Activated naive CD4-positive, alpha-beta T cell treated with anti-CD3 and anti-CD28 coated beads, Interleukin-2, amount 50 U/mL, for 24 hours (primary cell): Measurements from ENCODE around the gene LCA5.
"Not testable (repeated sequence)": the region's sequence is repeated elsewhere in the genome, so short reads cannot be mapped to it uniquely, and the experiment has no call there.

Experiments used
- H3K27ac Mint-ChIP-seq: one replicate; pipeline ENCODE4 v1.8.0; 2021; ENCODE audit warnings: mild to moderate bottlenecking, mixed read lengths
- H3K27me3 Mint-ChIP-seq: one replicate; pipeline ENCODE4 v1.8.0; 2021; ENCODE audit warnings: mixed read lengths
- H3K36me3 Mint-ChIP-seq: one replicate; pipeline ENCODE4 v1.8.0; 2021; ENCODE audit warnings: mixed read lengths
- H3K4me1 Mint-ChIP-seq: one replicate; pipeline ENCODE4 v1.8.0; 2021; ENCODE audit warnings: mixed read lengths
- H3K4me3 Mint-ChIP-seq: one replicate; pipeline ENCODE4 v1.8.0; 2021; ENCODE audit warnings: mild to moderate bottlenecking, mixed read lengths
- H3K9me3 Mint-ChIP-seq: one replicate; pipeline ENCODE4 v1.8.0; 2021; ENCODE audit warnings: mixed read lengths

The LCA5 gene

GRCh38 chr6:79455446-79455845 lies 81.8 kb downstream of the LCA5 start:
- no peaks in the 10 kb centered on the region for H3K9me3 Mint-ChIP-seq
- H3K27ac Mint-ChIP-seq, result no peak overlapping the region
- peaks cover 3% of the 10 kb centered on the region for H3K27me3 Mint-ChIP-seq
- no peaks in the 10 kb centered on the region for H3K4me1 Mint-ChIP-seq
- no peak overlapping the region for H3K4me3 Mint-ChIP-seq
- H3K36me3 Mint-ChIP-seq, result no peaks in the 10 kb centered on the region

GRCh38 chr6:79453558-79454042 lies 83.6 kb downstream of the LCA5 start:
- Mint-ChIP-seq H3K9me3 (no peaks in the 10 kb centered on the region), H3K27me3 (no peaks in the 10 kb centered on the region), H3K4me1 (no peaks in the 10 kb centered on the region), H3K36me3 (no peaks in the 10 kb centered on the region), H3K27ac (no peak overlapping the region), H3K4me3 (no peak overlapping the region)

DNA sequence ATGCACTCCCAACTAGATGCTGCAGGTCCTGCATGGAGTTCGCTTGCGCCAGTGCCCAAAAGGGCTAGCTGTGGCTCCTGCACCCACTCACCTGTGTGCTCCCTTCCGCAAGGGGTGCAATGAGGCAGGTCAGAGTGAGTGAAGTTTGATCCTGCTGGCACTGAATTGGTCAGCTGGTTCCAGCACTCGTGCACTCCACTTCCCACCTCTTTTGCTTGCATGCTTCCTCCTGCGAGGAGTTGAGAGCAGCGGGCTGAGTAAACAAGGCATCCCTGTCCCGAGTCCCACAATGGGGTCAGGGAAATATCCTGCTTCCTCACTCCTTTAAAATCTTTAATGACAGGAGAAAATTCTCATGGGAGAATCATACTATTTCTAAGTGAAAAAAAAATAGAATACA lies 86.2 kb downstream of the LCA5 start:
- Mint-ChIP-seq H3K4me1 (no peaks in the 10 kb centered on the region), H3K9me3 (no peaks in the 10 kb centered on the region), H3K36me3 (no peaks in the 10 kb centered on the region), H3K27ac (no peak overlapping the region), H3K4me3 (no peak overlapping the region), H3K27me3 (no peaks in the 10 kb centered on the region)

DNA sequence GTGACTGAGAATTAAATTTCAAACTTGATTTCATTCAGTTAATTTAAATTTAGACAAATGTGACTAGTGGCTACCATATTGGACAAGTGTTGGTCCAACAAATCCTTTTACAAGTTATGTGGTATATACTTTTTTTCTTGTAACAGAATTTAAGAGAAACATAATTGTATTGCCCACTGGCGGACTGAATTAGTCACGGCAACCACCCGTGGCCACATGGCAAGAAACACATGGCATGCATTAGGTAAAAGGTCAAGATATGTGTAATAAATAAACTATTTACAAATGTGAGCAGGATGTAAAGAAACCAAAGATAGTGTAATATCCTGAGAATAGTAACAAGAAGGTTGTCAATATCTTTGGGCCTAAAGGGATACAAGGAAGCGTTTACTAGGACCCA lies 91.2 kb downstream of the LCA5 start:
- Mint-ChIP-seq H3K36me3 (no peaks in the 10 kb centered on the region), H3K4me3 (no peak overlapping the region), H3K9me3 (peaks cover 8% of the 10 kb centered on the region), H3K4me1 (no peaks in the 10 kb centered on the region), H3K27ac (no peak overlapping the region), H3K27me3 (peaks cover 5% of the 10 kb centered on the region)

- not testable (repeated sequence) for H3K4me3 Mint-ChIP-seq, H3K36me3 Mint-ChIP-seq, H3K4me1 Mint-ChIP-seq, H3K27me3 Mint-ChIP-seq, H3K27ac Mint-ChIP-seq, H3K9me3 Mint-ChIP-seq
Measured at GRCh38 chr6:79443876-79444275, 93.4 kb downstream of the LCA5 start.

GRCh38 chr6:79441192-79441591 lies 96.0 kb downstream of the LCA5 start:
- Mint-ChIP-seq H3K4me1 (no peaks in the 10 kb centered on the region), H3K4me3 (no peak overlapping the region), H3K27me3 (peaks cover 7% of the 10 kb centered on the region), H3K36me3 (no peaks in the 10 kb centered on the region), H3K9me3 (peaks cover 8% of the 10 kb centered on the region), H3K27ac (no peak overlapping the region)

GRCh38 chr6:79440598-79440997 lies 96.6 kb downstream of the LCA5 start:
- no peaks in the 10 kb centered on the region for H3K36me3 Mint-ChIP-seq
- peaks cover 7% of the 10 kb centered on the region for H3K27me3 Mint-ChIP-seq
- H3K9me3 Mint-ChIP-seq, result peaks cover 8% of the 10 kb centered on the region
- H3K4me1 Mint-ChIP-seq, result no peaks in the 10 kb centered on the region
- no peak overlapping the region for H3K4me3 Mint-ChIP-seq
- no peak overlapping the region for H3K27ac Mint-ChIP-seq

DNA sequence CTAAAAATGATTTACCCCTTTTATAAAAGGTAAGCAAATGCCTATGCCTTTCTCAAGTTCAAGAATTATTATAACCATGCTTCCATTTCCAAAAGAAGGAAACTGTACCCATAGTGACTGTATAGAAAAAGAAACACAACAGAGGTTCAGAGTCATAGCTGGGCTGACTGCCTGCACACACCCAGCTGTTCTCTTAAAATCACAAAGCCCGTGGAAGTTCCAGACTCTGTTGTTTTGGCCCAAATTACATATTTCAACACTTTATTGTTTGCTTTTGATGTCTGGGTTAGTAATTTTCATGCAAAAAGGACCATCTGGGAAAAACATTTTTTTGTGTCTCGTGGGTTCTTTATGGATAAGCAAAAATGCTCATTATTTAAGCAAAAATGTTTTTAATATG lies 99.2 kb downstream of the LCA5 start:
- H3K4me1 Mint-ChIP-seq, result no peaks in the 10 kb centered on the region
- peaks cover 4% of the 10 kb centered on the region for H3K27me3 Mint-ChIP-seq
- H3K4me3 Mint-ChIP-seq, result no peak overlapping the region
- H3K36me3 Mint-ChIP-seq, result no peaks in the 10 kb centered on the region
- H3K9me3 Mint-ChIP-seq, result peaks cover 8% of the 10 kb centered on the region
- H3K27ac Mint-ChIP-seq, result no peak overlapping the region

GRCh38 chr6:79436241-79436640 lies 101.0 kb downstream of the LCA5 start:
- Mint-ChIP-seq H3K36me3 (no peaks in the 10 kb centered on the region), H3K4me1 (no peaks in the 10 kb centered on the region), H3K27me3 (peaks cover 3% of the 10 kb centered on the region), H3K9me3 (no peaks in the 10 kb centered on the region), H3K4me3 (no peak overlapping the region), H3K27ac (no peak overlapping the region)

DNA sequence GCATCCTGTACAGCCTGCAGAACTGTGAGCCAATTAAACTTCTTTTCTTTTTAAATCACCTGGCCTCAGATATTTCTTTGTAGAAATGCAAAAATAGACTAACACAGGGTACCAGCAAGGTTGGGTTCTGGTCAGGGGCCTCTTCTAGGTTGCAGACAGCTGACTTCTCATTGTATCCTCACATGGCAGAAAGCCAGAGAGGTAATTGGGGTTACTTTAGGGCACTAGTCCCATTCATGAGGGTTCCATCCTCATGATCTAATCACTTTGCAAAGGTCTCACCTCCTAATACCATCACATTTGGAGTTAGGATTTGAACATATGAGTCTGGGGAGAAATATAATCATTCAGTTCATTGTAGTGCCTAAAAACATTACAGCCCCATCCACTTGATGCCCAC lies 101.5 kb downstream of the LCA5 start:
- no peaks in the 10 kb centered on the region for H3K4me1 Mint-ChIP-seq
- no peak overlapping the region for H3K4me3 Mint-ChIP-seq
- H3K27me3 Mint-ChIP-seq, result peaks cover under 1% of the 10 kb centered on the region
- no peak overlapping the region for H3K27ac Mint-ChIP-seq
- H3K36me3 Mint-ChIP-seq, result no peaks in the 10 kb centered on the region
- no peaks in the 10 kb centered on the region for H3K9me3 Mint-ChIP-seq
